ENCODE data around the gene KNCN.

The KNCN gene

GRCh38 chr1:46522969-46523320 is 28.5 kb downstream of the KNCN start:
- H3K23ac ChIP-seq (ENCODE audit: low read length in 2 of 2): no peak overlapping the region
- H2AFZ ChIP-seq (ENCODE audit: low read depth, low read length): no peak overlapping the region
- 30% methylated on average over 13 of the region's 13 CpGs for WGBS
- no peak overlapping the region for H4K8ac ChIP-seq (ENCODE audit: low read length)
- peaks cover 50 to 54% of the 10 kb centered on the region in 2 experiments for H3K27me3 ChIP-seq (ENCODE audit: control insufficient read depth in 1 of 2, insufficient read depth in 1 of 2, low read length in 2 of 2)
- H3K14ac ChIP-seq (ENCODE audit: low read length in 2 of 2): no peak overlapping the region
- DNase-seq: no peak
- peaks cover 21% of the 10 kb centered on the region for H3K4me1 ChIP-seq (ENCODE audit: control insufficient read depth, insufficient read depth, low read depth, low read length)
- H2BK15ac ChIP-seq (ENCODE audit: low read depth, poor library complexity, severe bottlenecking): no peak overlapping the region
- no peak overlapping the region for H3K18ac ChIP-seq (ENCODE audit: low read depth in 1 of 2, low read length in 2 of 2)
- H3K9ac ChIP-seq (ENCODE audit: low read length): no peak overlapping the region
- H2BK120ac ChIP-seq (ENCODE audit: low read depth, low read length): no peak overlapping the region
- H4K91ac ChIP-seq (ENCODE audit: low read length): no peak overlapping the region
- H3K27ac ChIP-seq (ENCODE audit: low read length, poor library complexity, severe bottlenecking): no peak overlapping the region
- H3K4me3 ChIP-seq (ENCODE audit: insufficient read depth in 1 of 2, low read depth in 1 of 2, low read length in 2 of 2): peak overlapping the region in 1 of 2 experiments; percentile 46
- H2BK5ac ChIP-seq (ENCODE audit: low read depth, low read length, poor library complexity, severe bottlenecking): no peak overlapping the region
- no peaks in the 10 kb centered on the region for H3K9me3 ChIP-seq (ENCODE audit: control insufficient read depth, low read length)
- no peaks in the 10 kb centered on the region for H3K79me1 ChIP-seq (replicated peaks; ENCODE audit: low read length, poor library complexity, severe bottlenecking)
- H2AK5ac ChIP-seq (ENCODE audit: low read length, severe bottlenecking): no peak overlapping the region
- H2BK12ac ChIP-seq (ENCODE audit: low read length in 2 of 2): no peak overlapping the region
- no peak overlapping the region for H3K4ac ChIP-seq (ENCODE audit: low read depth in 1 of 2, low read length in 2 of 2)
- H3K4me2 ChIP-seq (ENCODE audit: low read length, poor library complexity, severe bottlenecking): no peak overlapping the region
- H3K36me3 ChIP-seq (ENCODE audit: control insufficient read depth in 1 of 2, insufficient read depth in 2 of 2, low read depth in 1 of 2, low read length in 2 of 2): no peaks in the 10 kb centered on the region

- WGBS: 52% methylated on average over 16 of the region's 16 CpGs
- Histone ChIP-seq H3K23ac (ENCODE audit: low read length in 2 of 2) (no peak overlapping the region), H3K9me3 (ENCODE audit: control insufficient read depth, low read length) (no peaks in the 10 kb centered on the region)
These were observed 29.1 kb downstream of the KNCN start for GRCh38 chr1:46522184-46522968.

GRCh38 chr1:46521414-46521813 is 30.0 kb downstream of the KNCN start:
- H3K4ac ChIP-seq (ENCODE audit: low read depth in 1 of 2, low read length in 2 of 2): no peak overlapping the region
- H2BK5ac ChIP-seq (ENCODE audit: low read depth, low read length, poor library complexity, severe bottlenecking): no peak overlapping the region
- no peak overlapping the region for H3K4me2 ChIP-seq (ENCODE audit: low read length, poor library complexity, severe bottlenecking)
- H3K9ac ChIP-seq (ENCODE audit: low read length): no peak overlapping the region
- H2BK15ac ChIP-seq (ENCODE audit: low read depth, poor library complexity, severe bottlenecking): no peak overlapping the region
- H4K8ac ChIP-seq (ENCODE audit: low read length): no peak overlapping the region
- no peaks in the 10 kb centered on the region for H3K9me3 ChIP-seq (ENCODE audit: control insufficient read depth, low read length)
- no CpG with 5 or more reads among the region's 2 CpGs for WGBS
- H3K18ac ChIP-seq (ENCODE audit: low read depth in 1 of 2, low read length in 2 of 2): no peak overlapping the region
- no peak overlapping the region for H3K14ac ChIP-seq (ENCODE audit: low read length in 2 of 2)
- H3K79me1 ChIP-seq (replicated peaks; ENCODE audit: low read length, poor library complexity, severe bottlenecking): no peaks in the 10 kb centered on the region
- peaks cover 29% of the 10 kb centered on the region for H3K4me1 ChIP-seq (ENCODE audit: control insufficient read depth, insufficient read depth, low read depth, low read length)
- H3K27ac ChIP-seq (ENCODE audit: low read length, poor library complexity, severe bottlenecking): no peak overlapping the region
- H3K36me3 ChIP-seq (ENCODE audit: control insufficient read depth in 1 of 2, insufficient read depth in 2 of 2, low read depth in 1 of 2, low read length in 2 of 2): no peaks in the 10 kb centered on the region
- no peak overlapping the region for H3K23ac ChIP-seq (ENCODE audit: low read length in 2 of 2)
- no peak overlapping the region for H3K4me3 ChIP-seq (ENCODE audit: insufficient read depth in 1 of 2, low read depth in 1 of 2, low read length in 2 of 2)
- no peak overlapping the region for H4K91ac ChIP-seq (ENCODE audit: low read length)
- H2AK5ac ChIP-seq (ENCODE audit: low read length, severe bottlenecking): no peak overlapping the region
- H3K27me3 ChIP-seq (ENCODE audit: control insufficient read depth in 1 of 2, insufficient read depth in 1 of 2, low read length in 2 of 2): peaks cover 51 to 54% of the 10 kb centered on the region in 2 experiments
- H2BK12ac ChIP-seq (ENCODE audit: low read length in 2 of 2): no peak overlapping the region
- no peak for DNase-seq
- H2BK120ac ChIP-seq (ENCODE audit: low read depth, low read length): no peak overlapping the region
- H2AFZ ChIP-seq (ENCODE audit: low read depth, low read length): no peak overlapping the region

More at GRCh38 chr1:46522184-46522968, 29.1 kb downstream of the KNCN start:
- peaks cover 50 to 54% of the 10 kb centered on the region in 2 experiments for H3K27me3 ChIP-seq (ENCODE audit: control insufficient read depth in 1 of 2, insufficient read depth in 1 of 2, low read length in 2 of 2)
- H3K36me3 ChIP-seq (ENCODE audit: control insufficient read depth in 1 of 2, insufficient read depth in 2 of 2, low read depth in 1 of 2, low read length in 2 of 2): no peaks in the 10 kb centered on the region
- H3K9ac ChIP-seq (ENCODE audit: low read length): peak overlapping the region; percentile 35
- DNase-seq: no peak
- H2AFZ ChIP-seq (ENCODE audit: low read depth, low read length): no peak overlapping the region
- H3K4me2 ChIP-seq (ENCODE audit: low read length, poor library complexity, severe bottlenecking): no peak overlapping the region
- no peaks in the 10 kb centered on the region for H3K79me1 ChIP-seq (replicated peaks; ENCODE audit: low read length, poor library complexity, severe bottlenecking)
- H2BK12ac ChIP-seq (ENCODE audit: low read length in 2 of 2): no peak overlapping the region
- no peak overlapping the region for H4K8ac ChIP-seq (ENCODE audit: low read length)
- H3K18ac ChIP-seq (ENCODE audit: low read depth in 1 of 2, low read length in 2 of 2): no peak overlapping the region
- no peak overlapping the region for H3K14ac ChIP-seq (ENCODE audit: low read length in 2 of 2)
- no peak overlapping the region for H2AK5ac ChIP-seq (ENCODE audit: low read length, severe bottlenecking)
- no peak overlapping the region for H2BK15ac ChIP-seq (ENCODE audit: low read depth, poor library complexity, severe bottlenecking)
- H3K4me3 ChIP-seq (ENCODE audit: insufficient read depth in 1 of 2, low read depth in 1 of 2, low read length in 2 of 2): peak overlapping the region in 1 of 2 experiments; percentile 46
- peaks cover 21% of the 10 kb centered on the region for H3K4me1 ChIP-seq (ENCODE audit: control insufficient read depth, insufficient read depth, low read depth, low read length)
- H2BK120ac ChIP-seq (ENCODE audit: low read depth, low read length): no peak overlapping the region
- H4K91ac ChIP-seq (ENCODE audit: low read length): no peak overlapping the region
- no peak overlapping the region for H3K4ac ChIP-seq (ENCODE audit: low read depth in 1 of 2, low read length in 2 of 2)
- no peak overlapping the region for H3K27ac ChIP-seq (ENCODE audit: low read length, poor library complexity, severe bottlenecking)
- H2BK5ac ChIP-seq (ENCODE audit: low read depth, low read length, poor library complexity, severe bottlenecking): no peak overlapping the region

DNA sequence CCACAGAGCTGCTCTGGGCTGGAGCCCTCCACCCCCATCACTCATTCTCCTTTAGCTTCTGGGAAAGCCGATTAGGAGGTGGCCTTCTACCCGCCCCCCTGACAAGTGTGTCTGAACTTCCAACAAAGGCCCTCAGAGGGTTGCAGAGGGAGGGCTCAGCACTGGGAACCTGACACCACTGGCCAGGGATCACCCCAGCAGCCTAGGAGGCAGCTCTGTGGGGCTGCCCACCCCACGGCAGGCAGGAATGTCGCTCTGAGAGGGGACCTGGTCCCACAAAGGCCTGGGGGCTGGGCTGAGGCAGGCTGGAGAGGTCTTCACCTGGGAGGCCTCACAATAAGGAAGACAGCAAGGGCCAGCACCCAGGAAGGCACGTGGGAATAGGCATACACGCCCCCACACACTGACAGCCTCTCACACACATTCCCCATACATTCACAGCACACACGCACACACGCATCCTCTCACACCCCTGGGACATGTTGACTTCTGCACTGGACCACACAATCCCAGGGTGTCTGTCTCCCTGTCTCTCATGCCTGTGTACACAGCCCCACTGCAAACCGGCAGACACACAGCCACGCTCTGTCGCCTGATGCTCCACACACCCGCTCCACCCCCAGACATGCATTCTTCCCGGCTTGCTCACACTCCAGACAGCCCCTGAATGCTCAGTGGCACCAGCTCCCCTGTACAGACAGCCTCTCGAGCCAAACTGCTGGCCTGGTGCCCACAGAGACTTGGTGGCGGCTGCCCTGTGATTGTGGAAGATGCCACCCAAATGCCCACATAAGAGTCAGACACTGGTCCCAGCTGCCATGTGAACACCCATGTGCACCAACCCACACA is 31.2 kb downstream of the KNCN start:
- Histone ChIP-seq H3K27me3 (ENCODE audit: control insufficient read depth in 1 of 2, insufficient read depth in 1 of 2, low read length in 2 of 2) (peaks cover 54% of the 10 kb centered on the region in 2 experiments), H3K79me1 (replicated peaks; ENCODE audit: low read length, poor library complexity, severe bottlenecking) (no peaks in the 10 kb centered on the region), H4K91ac (ENCODE audit: low read length) (peak overlapping the region; percentile 62), H3K18ac (ENCODE audit: low read depth in 1 of 2, low read length in 2 of 2) (peak overlapping the region in 1 of 2 experiments; percentile 54), H4K8ac (ENCODE audit: low read length) (peak overlapping the region; percentile 82), H3K9me3 (ENCODE audit: control insufficient read depth, low read length) (no peaks in the 10 kb centered on the region), H2BK5ac (ENCODE audit: low read depth, low read length, poor library complexity, severe bottlenecking) (no peak overlapping the region), H2BK12ac (ENCODE audit: low read length in 2 of 2) (no peak overlapping the region), H2BK15ac (ENCODE audit: low read depth, poor library complexity, severe bottlenecking) (no peak overlapping the region), H3K23ac (ENCODE audit: low read length in 2 of 2) (no peak overlapping the region), H3K4me1 (ENCODE audit: control insufficient read depth, insufficient read depth, low read depth, low read length) (peaks cover 29% of the 10 kb centered on the region), H3K4ac (ENCODE audit: low read depth in 1 of 2, low read length in 2 of 2) (no peak overlapping the region), H3K4me2 (ENCODE audit: low read length, poor library complexity, severe bottlenecking) (peak overlapping the region; percentile 12), H3K9ac (ENCODE audit: low read length) (no peak overlapping the region), H2BK120ac (ENCODE audit: low read depth, low read length) (no peak overlapping the region), H3K27ac (ENCODE audit: low read length, poor library complexity, severe bottlenecking) (peak overlapping the region; percentile 2), H2AK5ac (ENCODE audit: low read length, severe bottlenecking) (peak overlapping the region; percentile 84), H3K14ac (ENCODE audit: low read length in 2 of 2) (peak overlapping the region in 1 of 2 experiments; percentile 5), H2AFZ (ENCODE audit: low read depth, low read length) (no peak overlapping the region), H3K4me3 (ENCODE audit: insufficient read depth in 1 of 2, low read depth in 1 of 2, low read length in 2 of 2) (no peak overlapping the region), H3K36me3 (ENCODE audit: control insufficient read depth in 1 of 2, insufficient read depth in 2 of 2, low read depth in 1 of 2, low read length in 2 of 2) (no peaks in the 10 kb centered on the region)
- 22% methylated on average over 15 of the region's 15 CpGs for WGBS
- DNase-seq: peak; percentile 72
